ENCODE data around the gene PCDH9. TPM values are rescaled to one million over a fixed set of nuclear protein-coding genes. Genes with fewer than 3 reads are reported as not detected.

The PCDH9 gene
- total RNA-seq, 4 donors from 2014 or later = 0.64 to 1.1 (median 0.82) TPM

DNA sequence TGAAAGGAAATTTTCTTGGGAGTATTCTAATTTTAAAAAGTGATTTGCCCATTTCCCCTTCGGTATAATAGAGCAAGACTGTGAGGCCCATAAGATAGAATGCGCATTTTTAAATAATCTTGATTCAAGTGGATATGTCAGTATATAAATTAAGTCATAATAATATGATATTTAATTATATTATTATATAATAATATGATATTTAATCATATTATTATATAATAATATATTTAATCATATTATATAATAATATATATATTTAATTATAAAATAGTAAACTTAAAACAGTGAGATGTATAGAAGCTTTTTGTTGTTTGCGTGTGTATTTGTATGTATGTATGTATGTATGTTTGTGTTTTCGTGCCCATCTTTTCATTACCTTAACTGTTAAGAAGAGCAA, 682.5 kb downstream of the PCDH9 start:
- Histone ChIP-seq H3K27me3 (no peaks in the 10 kb centered on the region), H3K9me3 (no peaks in the 10 kb centered on the region), H3K36me3 (no peaks in the 10 kb centered on the region), H3K4me1 (no peaks in the 10 kb centered on the region), H3K4me3 (no peak overlapping the region), H3K27ac (no peak overlapping the region)
- WGBS = 95% methylated on average over 4 of the region's 4 CpGs
- no peak for DNase-seq (ENCODE audit: low spot score in 2 of 2)
- TF ChIP-seq POLR2A (IDR thresholded peaks at IDR 0.05) = no peak
- no peak for TF ChIP-seq POLR2AphosphoS5 (IDR thresholded peaks at IDR 0.05)
- no peak for TF ChIP-seq EP300 (IDR thresholded peaks at IDR 0.05)
- TF ChIP-seq, protein P1, sequence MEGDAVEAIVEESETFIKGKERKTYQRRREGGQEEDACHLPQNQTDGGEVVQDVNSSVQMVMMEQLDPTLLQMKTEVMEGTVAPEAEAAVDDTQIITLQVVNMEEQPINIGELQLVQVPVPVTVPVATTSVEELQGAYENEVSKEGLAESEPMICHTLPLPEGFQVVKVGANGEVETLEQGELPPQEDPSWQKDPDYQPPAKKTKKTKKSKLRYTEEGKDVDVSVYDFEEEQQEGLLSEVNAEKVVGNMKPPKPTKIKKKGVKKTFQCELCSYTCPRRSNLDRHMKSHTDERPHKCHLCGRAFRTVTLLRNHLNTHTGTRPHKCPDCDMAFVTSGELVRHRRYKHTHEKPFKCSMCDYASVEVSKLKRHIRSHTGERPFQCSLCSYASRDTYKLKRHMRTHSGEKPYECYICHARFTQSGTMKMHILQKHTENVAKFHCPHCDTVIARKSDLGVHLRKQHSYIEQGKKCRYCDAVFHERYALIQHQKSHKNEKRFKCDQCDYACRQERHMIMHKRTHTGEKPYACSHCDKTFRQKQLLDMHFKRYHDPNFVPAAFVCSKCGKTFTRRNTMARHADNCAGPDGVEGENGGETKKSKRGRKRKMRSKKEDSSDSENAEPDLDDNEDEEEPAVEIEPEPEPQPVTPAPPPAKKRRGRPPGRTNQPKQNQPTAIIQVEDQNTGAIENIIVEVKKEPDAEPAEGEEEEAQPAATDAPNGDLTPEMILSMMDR (IDR thresholded peaks at IDR 0.05) = no peak

DNA sequence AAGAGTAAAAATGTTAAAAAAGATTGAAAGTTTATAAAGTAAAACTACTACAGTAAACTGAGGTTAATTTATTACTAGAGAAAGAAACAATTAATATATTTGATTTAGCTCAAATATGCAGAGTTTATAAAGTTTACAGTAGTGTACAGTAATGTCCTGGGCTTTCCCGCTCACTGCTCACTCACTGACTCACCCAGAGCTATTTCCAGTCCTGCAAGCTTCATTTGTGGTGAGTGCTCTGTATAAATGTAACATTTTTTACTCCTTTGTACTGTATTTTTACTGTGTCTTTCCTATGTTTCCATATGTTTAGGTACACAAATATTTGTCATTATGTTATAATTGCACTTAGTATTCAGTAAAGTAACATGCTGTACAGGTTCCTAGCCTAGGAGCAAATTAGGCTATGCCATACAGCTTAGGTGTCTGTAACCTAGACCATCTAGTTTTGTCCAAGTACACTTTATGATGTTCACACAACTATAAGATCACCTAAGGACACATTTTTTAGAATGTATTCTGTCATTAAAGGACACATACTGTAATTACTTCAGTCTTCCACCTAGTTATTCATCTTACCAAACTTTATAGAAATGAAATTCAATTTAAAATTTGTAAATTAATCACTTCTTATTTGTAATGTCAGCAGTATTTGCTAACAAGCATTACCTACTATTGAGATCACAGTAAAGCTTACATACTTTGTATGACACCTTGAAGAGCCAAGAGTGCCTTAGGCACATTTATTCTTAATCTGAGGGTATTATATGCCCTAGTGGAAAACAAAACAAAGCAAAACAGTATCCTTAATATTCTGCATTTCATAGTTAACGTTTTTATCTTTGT, 683.4 kb downstream of the PCDH9 start:
- no peaks in the 10 kb centered on the region for H3K9me3 ChIP-seq
- no peak overlapping the region for H3K27ac ChIP-seq
- WGBS = 71% methylated on average over 2 of the region's 2 CpGs
- H3K36me3 ChIP-seq = no peaks in the 10 kb centered on the region
- TF ChIP-seq EP300 (IDR thresholded peaks at IDR 0.05) (no peak), POLR2AphosphoS5 (IDR thresholded peaks at IDR 0.05) (no peak), POLR2A (IDR thresholded peaks at IDR 0.05) (no peak)
- TF ChIP-seq, protein P1 (IDR thresholded peaks at IDR 0.05) = no peak
- H3K4me3 ChIP-seq = no peak overlapping the region
- H3K27me3 ChIP-seq = no peaks in the 10 kb centered on the region
- no peaks in the 10 kb centered on the region for H3K4me1 ChIP-seq
- DNase-seq (ENCODE audit: low spot score in 2 of 2) = no peak

DNA sequence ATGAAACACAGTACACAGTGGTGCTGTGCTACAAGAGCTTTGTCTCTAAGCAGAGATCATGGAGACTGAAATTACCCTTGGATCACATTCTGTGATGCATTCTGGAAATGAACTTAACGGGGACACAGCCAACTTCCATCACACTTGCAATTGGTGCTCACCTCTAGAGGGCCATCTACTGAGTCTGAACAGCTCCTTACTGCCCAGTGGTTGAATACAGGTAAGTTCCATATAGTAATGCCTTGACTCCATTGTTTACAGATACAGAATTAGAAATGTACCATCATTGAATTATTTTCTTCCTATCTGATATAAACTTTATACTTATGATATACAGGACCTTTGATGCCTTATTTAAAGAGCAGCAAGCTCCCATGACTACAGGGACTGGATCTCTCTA, 686.4 kb downstream of the PCDH9 start:
- no peaks in the 10 kb centered on the region for H3K27me3 ChIP-seq
- H3K36me3 ChIP-seq = no peaks in the 10 kb centered on the region
- no peak overlapping the region for H3K27ac ChIP-seq
- DNase-seq (ENCODE audit: low spot score in 2 of 2) = no peak
- H3K4me1 ChIP-seq = no peaks in the 10 kb centered on the region
- TF ChIP-seq, protein P1 (IDR thresholded peaks at IDR 0.05) = no peak
- TF ChIP-seq POLR2A (IDR thresholded peaks at IDR 0.05) = no peak
- no peak for TF ChIP-seq EP300 (IDR thresholded peaks at IDR 0.05)
- TF ChIP-seq POLR2AphosphoS5 (IDR thresholded peaks at IDR 0.05) = no peak
- WGBS = 65% methylated on average over 1 of the region's 1 CpG
- no peaks in the 10 kb centered on the region for H3K9me3 ChIP-seq
- H3K4me3 ChIP-seq = no peak overlapping the region

- H3K27me3 ChIP-seq = no peaks in the 10 kb centered on the region
- H3K27ac ChIP-seq = no peak overlapping the region
- TF ChIP-seq, protein P1 (IDR thresholded peaks at IDR 0.05) = no peak
- TF ChIP-seq POLR2A (IDR thresholded peaks at IDR 0.05) (no peak), POLR2AphosphoS5 (IDR thresholded peaks at IDR 0.05) (no peak), EP300 (IDR thresholded peaks at IDR 0.05) (no peak)
- DNase-seq (ENCODE audit: low spot score in 2 of 2) = no peak
- no peaks in the 10 kb centered on the region for H3K4me1 ChIP-seq
- H3K4me3 ChIP-seq = no peak overlapping the region
- WGBS = 37% methylated on average over 1 of the region's 1 CpG
- H3K36me3 ChIP-seq = no peaks in the 10 kb centered on the region
- H3K9me3 ChIP-seq = no peaks in the 10 kb centered on the region
These were observed 692.7 kb downstream of the PCDH9 start for GRCh38 chr13:66537417-66537816.

DNA sequence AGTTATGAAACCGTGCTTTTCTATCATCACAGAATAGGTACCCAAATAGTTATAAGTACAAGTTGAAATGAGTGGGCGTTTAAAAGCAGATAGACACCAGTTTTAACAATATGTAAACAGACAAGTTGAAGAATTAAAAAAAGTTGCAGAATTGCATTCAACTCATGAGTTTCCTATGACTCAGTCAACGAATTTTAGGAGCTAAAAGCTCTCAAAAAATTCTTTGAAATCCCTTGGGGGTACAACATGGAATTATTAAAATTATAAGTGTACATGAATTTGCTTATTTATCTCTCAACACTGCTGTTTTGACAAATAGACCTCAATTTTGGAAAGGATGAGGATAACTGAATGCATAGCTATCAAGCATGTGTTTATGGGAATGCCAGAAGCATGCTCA, 693.4 kb downstream of the PCDH9 start:
- Histone ChIP-seq H3K36me3 (no peaks in the 10 kb centered on the region), H3K9me3 (no peaks in the 10 kb centered on the region), H3K27me3 (no peaks in the 10 kb centered on the region), H3K4me1 (no peaks in the 10 kb centered on the region), H3K27ac (no peak overlapping the region), H3K4me3 (no peak overlapping the region)
- WGBS = 69% methylated on average over 3 of the region's 3 CpGs
- no peak for DNase-seq (ENCODE audit: low spot score in 2 of 2)
- TF ChIP-seq EP300 (IDR thresholded peaks at IDR 0.05) (no peak), POLR2AphosphoS5 (IDR thresholded peaks at IDR 0.05) (no peak), POLR2A (IDR thresholded peaks at IDR 0.05) (no peak)
- TF ChIP-seq, protein P1 (IDR thresholded peaks at IDR 0.05) = no peak

All from suprapubic skin (tissue), 4 donors.